ENCODE data around the gene ARL17A. TPM values are rescaled to one million over a fixed set of nuclear protein-coding genes. Genes with fewer than 3 reads are reported as not detected.

ARL17A gene
- total RNA-seq, 5 donors from 2014 or later (not counting 1 experiment from before 2014, with no cell fraction given) = 15.9 to 63.3 (median 39.6) TPM

Other genes with a start within 250 kb of the ARL17A start
- 10 to 100 TPM; 16.6 to 49.2 (median 30.4) TPM for gene ARL17B, start 217.9 kb downstream of the ARL17A start, total RNA-seq
- gene LRRC37A2, start 67.2 kb downstream of the ARL17A start, total RNA-seq = 10 to 100 TPM; 10.5 to 59.6 (median 30.6) TPM
- 10 to 100 TPM; 33.1 to 54.8 (median 43.2) TPM for gene NSF, start 11.0 kb upstream of the ARL17A start, total RNA-seq
- gene WNT3, start 239.0 kb upstream of the ARL17A start, total RNA-seq = under 1 TPM in 3 of 5 donors, not detected in 2; 0.09 to 0.12 (median 0.10) TPM

Measured in T-cell (primary cell).